A673 (cell line): Measurements from ENCODE around the gene FAM50A. TPM values are rescaled to one million over a fixed set of nuclear protein-coding genes. Genes with fewer than 3 reads are reported as not detected.

Experiments
- BruUV-seq: library from RNA; stranded (reverse); fragments of 400-500 nt; replicated peaks from 2 replicates; lab custom pipeline; 2021; lab: Mats Ljungman, UMichigan
- CTCF ChIA-PET: fragments of 300-600 bp; sonication (Branson Sonifier 250); formaldehyde crosslinking; loops from one replicate; lab custom pipeline; 2022; ENCODE audit warnings: antibody characterized with exemption; lab: Charles Lee
- POLR2A ChIA-PET: fragments of 300-600 bp; sonication (Branson Sonifier 250); formaldehyde crosslinking; loops from one replicate; lab custom pipeline; 2022; ENCODE audit warnings: antibody characterized with exemption; ENCODE audit not compliant: low non-redundant PET; lab: Charles Lee
- DNase-seq: peaks from one replicate; pipeline ENCODE4 v3.0.0-alpha.2; 2015; ENCODE audit warnings: low spot score
- H3K27ac ChIP-seq: fragments of 200-600 bp; sonication (generic); 2 replicates; pipeline ENCODE4 v1.5.1; 2016; ENCODE audit warnings: mixed run types, low read depth, mild to moderate bottlenecking, mixed read lengths, antibody characterized with exemption, low read length; ENCODE audit not compliant: poor library complexity, severe bottlenecking
- H3K27me3 ChIP-seq: fragments of 200-600 bp; sonication (generic); replicated peaks from 2 replicates; pipeline ENCODE4 v1.6.1; 2017; ENCODE audit warnings: mixed run types, low read depth, mild to moderate bottlenecking, mixed read lengths, antibody characterized with exemption, low read length; ENCODE audit not compliant: insufficient read depth, poor library complexity
- H3K36me3 ChIP-seq: fragments of 200-600 bp; sonication (generic); 2 replicates; pipeline ENCODE4 v1.6.1; 2016; ENCODE audit warnings: mixed run types, mild to moderate bottlenecking, mixed read lengths, antibody characterized with exemption, low read length; ENCODE audit not compliant: insufficient read depth, poor library complexity, severe bottlenecking
- H3K4me1 ChIP-seq: fragments of 200-600 bp; sonication (generic); 2 replicates; pipeline ENCODE4 v1.6.1; 2017; ENCODE audit warnings: mixed run types, mild to moderate bottlenecking, mixed read lengths, antibody characterized with exemption, low read length; ENCODE audit not compliant: insufficient read depth, poor library complexity, severe bottlenecking
- H3K4me3 ChIP-seq: fragments of 200-600 bp; sonication (generic); 2 replicates; pipeline ENCODE4 v1.5.1; 2016; ENCODE audit warnings: low read depth, mixed run types, mild to moderate bottlenecking, mixed read lengths, low read length; ENCODE audit not compliant: poor library complexity, severe bottlenecking
- H3K9me3 ChIP-seq: fragments of 200-600 bp; sonication (generic); 2 replicates; pipeline ENCODE4 v1.6.1; 2016; ENCODE audit warnings: mixed run types, low read depth, mild to moderate bottlenecking, mixed read lengths, antibody characterized with exemption, low read length; ENCODE audit not compliant: poor library complexity, severe bottlenecking
- CTCF ChIP-seq: fragments of 300-800, 200-600 bp; sonication (generic); conservative IDR thresholded peaks from 2 replicates; pipeline ENCODE4 v1.5.1; 2017; ENCODE audit warnings: low read depth, mild to moderate bottlenecking, antibody characterized with exemption, low read length, moderate library complexity, mixed read lengths
- EZH2 ChIP-seq: fragments of 200-600 bp; sonication (generic); IDR thresholded peaks from 2 replicates; pipeline ENCODE4 v1.6.1; 2017; ENCODE audit warnings: borderline replicate concordance, low read depth, mild to moderate bottlenecking, mixed read lengths, antibody characterized with exemption, low read length; ENCODE audit not compliant: poor library complexity, severe bottlenecking
- intact Hi-C: fragments of 100-400 bp; cut with micrococcal nuclease; formaldehyde crosslinking; loops from one replicate; pipeline ENCODE4 v1.10.0; 2022; ENCODE audit not compliant: unreplicated experiment
- total RNA-seq: library from RNA; stranded (reverse); gene quantifications from 2 replicates; pipeline ENCODE4 v1.2.3, GENCODE V29; 2021

Gene FAM50A
- total RNA-seq, 1 experiment from 2014 or later, result 83.7 TPM

- TF ChIP-seq CTCF, result no peak
- TF ChIP-seq EZH2, result no peak
- CTCF ChIA-PET, result no interaction called here
- no peak overlapping the region for H3K27ac ChIP-seq
- no peak for DNase-seq
- intact Hi-C loops, result no loop called here
- POLR2A ChIA-PET, result no interaction called here
- no peaks in the 10 kb centered on the region for H3K27me3 ChIP-seq
- no TSS peak for BruUV-seq
- H3K4me1 ChIP-seq, result peaks cover 11% of the 10 kb centered on the region
- H3K9me3 ChIP-seq, result no peaks in the 10 kb centered on the region
- H3K36me3 ChIP-seq, result peaks cover 17% of the 10 kb centered on the region
- H3K4me3 ChIP-seq, result peak overlapping the region; percentile 57
Observed at GRCh38 chrX:154437971-154438893, 5.7 kb upstream of the FAM50A start.

GRCh38 chrX:154439841-154440240, 4.1 kb upstream of the FAM50A start:
- TF ChIP-seq CTCF (no peak), EZH2 (no peak)
- no peak for DNase-seq
- ChIA-PET CTCF (no interaction called here), POLR2A (no interaction called here)
- no peak overlapping the region for H3K27ac ChIP-seq
- no TSS peak for BruUV-seq
- H3K36me3 ChIP-seq, result peaks cover 13% of the 10 kb centered on the region
- intact Hi-C loops, result no loop called here
- no peaks in the 10 kb centered on the region for H3K9me3 ChIP-seq
- H3K4me3 ChIP-seq, result no peak overlapping the region
- H3K27me3 ChIP-seq, result no peaks in the 10 kb centered on the region
- peaks cover 14% of the 10 kb centered on the region for H3K4me1 ChIP-seq

GRCh38 chrX:154440623-154441357, 3.2 kb upstream of the FAM50A start:
- no peak for TF ChIP-seq EZH2
- no peak for TF ChIP-seq CTCF
- CTCF ChIA-PET, result no interaction called here
- intact Hi-C loops, result no loop called here
- Histone ChIP-seq H3K4me1 (peaks cover 17% of the 10 kb centered on the region), H3K4me3 (no peak overlapping the region), H3K27ac (no peak overlapping the region), H3K9me3 (no peaks in the 10 kb centered on the region), H3K36me3 (peaks cover 13% of the 10 kb centered on the region), H3K27me3 (no peaks in the 10 kb centered on the region)
- no TSS peak for BruUV-seq
- DNase-seq, result no peak
- POLR2A ChIA-PET, result no interaction called here
